GM23248 (cell line): Measurements from ENCODE around the gene ELL2. TPM values are rescaled to one million over a fixed set of nuclear protein-coding genes. Genes with fewer than 3 reads are reported as not detected.

Experiments used
- DNase-seq: peaks from one replicate; pipeline ENCODE4 v3.0.0-alpha.2; 2015
- H2AFZ ChIP-seq: fragments of 200-600 bp; sonication (generic); 2 replicates; pipeline ENCODE4 v1.6.1; 2016; ENCODE audit warnings: antibody characterized with exemption
- H3F3A ChIP-seq: fragments of 200-600 bp; sonication (generic); 2 replicates; pipeline ENCODE4 v1.6.1; 2016; ENCODE audit warnings: mild to moderate bottlenecking, antibody characterized with exemption, mixed run types; ENCODE audit not compliant: insufficient read depth
- H3K27ac ChIP-seq: fragments of 200-600 bp; sonication (generic); 2 replicates; pipeline ENCODE4 v1.5.1; 2016; ENCODE audit warnings: mild to moderate bottlenecking
- H3K27me3 ChIP-seq: fragments of 200-600 bp; sonication (generic); replicated peaks from 2 replicates; pipeline ENCODE4 v1.6.1; 2016; ENCODE audit warnings: mild to moderate bottlenecking; ENCODE audit not compliant: insufficient read depth
- H3K36me3 ChIP-seq: fragments of 200-600 bp; sonication (generic); 2 replicates; pipeline ENCODE4 v1.6.1; 2016; ENCODE audit warnings: low read depth, mild to moderate bottlenecking
- H3K4me1 ChIP-seq: fragments of 200-600 bp; sonication (generic); 2 replicates; pipeline ENCODE4 v1.6.1; 2016; ENCODE audit warnings: mild to moderate bottlenecking; ENCODE audit not compliant: insufficient read depth
- H3K4me2 ChIP-seq: fragments of 200-600 bp; sonication (generic); one replicate; pipeline ENCODE4 v1.6.1; 2016; ENCODE audit warnings: mild to moderate bottlenecking; ENCODE audit not compliant: unreplicated experiment
- H3K4me3 ChIP-seq: fragments of 200-600 bp; sonication (generic); 2 replicates; pipeline ENCODE4 v1.5.1; 2016; ENCODE audit warnings: mild to moderate bottlenecking
- H3K79me2 ChIP-seq: fragments of 200-600 bp; sonication (generic); 2 replicates; pipeline ENCODE4 v1.6.1; 2016; ENCODE audit warnings: mild to moderate bottlenecking; ENCODE audit not compliant: insufficient read depth
- H3K9ac ChIP-seq: fragments of 200-600 bp; sonication (generic); 2 replicates; pipeline ENCODE4 v1.6.1; 2016; ENCODE audit warnings: mild to moderate bottlenecking
- H3K9me2 ChIP-seq: fragments of 200-600 bp; sonication (generic); 2 replicates; pipeline ENCODE4 v1.6.1; 2016; ENCODE audit warnings: mixed run types, mild to moderate bottlenecking, moderate library complexity; ENCODE audit not compliant: insufficient read depth
- H3K9me3 ChIP-seq: fragments of 200-600 bp; sonication (generic); one replicate; pipeline ENCODE4 v1.6.1; 2017; ENCODE audit warnings: low read depth
- H4K20me1 ChIP-seq: fragments of 200-600 bp; sonication (generic); 2 replicates; pipeline ENCODE4 v1.6.0; 2016; ENCODE audit not compliant: insufficient read depth
- EZH2 ChIP-seq: fragments of 200-600 bp; sonication (generic); IDR thresholded peaks from 2 replicates; pipeline ENCODE4 v1.6.1; 2018; ENCODE audit warnings: antibody characterized with exemption, mild to moderate bottlenecking; ENCODE audit not compliant: insufficient read depth, poor library complexity, severe bottlenecking
- EZH2phosphoT487 ChIP-seq: fragments of 200-600 bp; sonication (generic); IDR thresholded peaks from 2 replicates; pipeline ENCODE4 v1.6.1; 2018; ENCODE audit warnings: antibody characterized with exemption, moderate library complexity, mild to moderate bottlenecking, low read depth; ENCODE audit not compliant: insufficient read depth
- WGBS, 2 experiments: methylation state at CpG; one replicate each; pipeline ENCODE4 v1.1.6; 2015 to 2017; ENCODE audit warnings: low lambda C conversion rate in 2 of 2, low coverage in 1 of 2; ENCODE audit errors: missing lambda C conversion rate in 2 of 2; 5-methylcytosine and 5-hydroxymethylcytosine counted together
- in situ Hi-C: fragments of 300-500 bp; cut with MboI; formaldehyde crosslinking; loops from 2 replicates; pipeline ENCODE4 v1.15.0; 2020
- polyA plus RNA-seq: library from polyadenylated mRNA; unstranded; fragments of >200 nt; fragmentation: Nextera tagmentation; extraction: Ambion mirVana; gene quantifications from 2 replicates; pipeline ENCODE4 v1.2.1, GENCODE V29; 2016
- total RNA-seq: library from RNA; depleted of rRNA; stranded (reverse); fragments of >200 nt; shearing (Covaris generic); gene quantifications from 2 replicates; pipeline ENCODE4 v1.2.3, GENCODE V29; 2014

Gene ELL2
- total and polyA plus RNA-seq, 2 experiments from 2014 or later: 159 to 243 TPM

- peak overlapping the region; percentile 42 for H3K27ac ChIP-seq
- no peaks in the 10 kb centered on the region for H3K27me3 ChIP-seq
- peaks cover 18% of the 10 kb centered on the region for H3K36me3 ChIP-seq
- peaks cover 86% of the 10 kb centered on the region for H3F3A ChIP-seq
- peaks cover 6% of the 10 kb centered on the region for H3K79me2 ChIP-seq
- H3K9me2 ChIP-seq: no peaks in the 10 kb centered on the region
- H3K4me2 ChIP-seq: no peak overlapping the region
- no peaks in the 10 kb centered on the region for H3K9me3 ChIP-seq
- peaks cover 21% of the 10 kb centered on the region for H3K4me1 ChIP-seq
- H2AFZ ChIP-seq: no peak overlapping the region
- in situ Hi-C loops: no loop called here
- WGBS, 2 experiments: 87 to 95% methylated on average over 5 of the region's 5 CpGs
- no peak overlapping the region for H3K9ac ChIP-seq
- H3K4me3 ChIP-seq: no peak overlapping the region
- H4K20me1 ChIP-seq: no peaks in the 10 kb centered on the region
- no peak for TF ChIP-seq EZH2
- TF ChIP-seq EZH2phosphoT487: no peak
- no peak for DNase-seq
Measured at GRCh38 chr5:95879661-95880060, 82.0 kb downstream of the ELL2 start.

- Histone ChIP-seq H3K27me3 (no peaks in the 10 kb centered on the region), H3K4me1 (peaks cover 11% of the 10 kb centered on the region), H3K36me3 (0 out of 2 replicates have a peak, but pooled peaks cover 8% of the 10 kb centered on the region), H4K20me1 (no peaks in the 10 kb centered on the region), H2AFZ (no peak overlapping the region), H3K9me2 (no peaks in the 10 kb centered on the region), H3F3A (peaks cover 86% of the 10 kb centered on the region), H3K79me2 (no peaks in the 10 kb centered on the region), H3K9me3 (no peaks in the 10 kb centered on the region), H3K27ac (peak overlapping the region; percentile 42), H3K4me2 (no peak overlapping the region), H3K9ac (no peak overlapping the region), H3K4me3 (no peak overlapping the region)
- DNase-seq: no peak
- in situ Hi-C loops: no loop called here
- WGBS, 2 experiments: 63% methylated on average over 8 of the region's 8 CpGs
- TF ChIP-seq EZH2phosphoT487 (no peak), EZH2 (no peak)
Measured at GRCh38 chr5:95878417-95879323, 83.0 kb downstream of the ELL2 start.

- Histone ChIP-seq H3K9me2 (no peaks in the 10 kb centered on the region), H3K27ac (0 out of 2 replicates have a peak overlapping the region, but pooled peaks have one; percentile 10), H3K9me3 (no peaks in the 10 kb centered on the region), H4K20me1 (no peaks in the 10 kb centered on the region), H3F3A (peaks cover 85% of the 10 kb centered on the region), H3K4me1 (no peaks in the 10 kb centered on the region), H3K4me2 (no peak overlapping the region), H3K36me3 (no peaks in the 10 kb centered on the region), H3K9ac (no peak overlapping the region), H3K79me2 (no peaks in the 10 kb centered on the region), H3K27me3 (no peaks in the 10 kb centered on the region), H3K4me3 (no peak overlapping the region), H2AFZ (no peak overlapping the region)
- no peak for TF ChIP-seq EZH2
- TF ChIP-seq EZH2phosphoT487: no peak
- no peak for DNase-seq
- in situ Hi-C loops: no loop called here
- 97 to 100% methylated on average over 2 of the region's 2 CpGs for WGBS, 2 experiments
Measured at GRCh38 chr5:95876782-95877181, 84.9 kb downstream of the ELL2 start.

- Histone ChIP-seq H3K27ac (peak overlapping the region; percentile 32; the same call in 1 of the 2 replicates), H3K36me3 (no peaks in the 10 kb centered on the region), H3K4me1 (peaks cover 17% of the 10 kb centered on the region), H3K9ac (no peak overlapping the region), H3F3A (peaks cover 82% of the 10 kb centered on the region), H3K27me3 (no peaks in the 10 kb centered on the region), H3K79me2 (no peaks in the 10 kb centered on the region), H3K9me3 (no peaks in the 10 kb centered on the region), H4K20me1 (no peaks in the 10 kb centered on the region), H3K9me2 (no peaks in the 10 kb centered on the region), H3K4me3 (no peak overlapping the region), H3K4me2 (no peak overlapping the region), H2AFZ (no peak overlapping the region)
- 65 to 70% methylated on average over 3 of the region's 3 CpGs for whole genome bisulfite sequencing, 2 experiments
- TF ChIP-seq EZH2phosphoT487: no peak
- no peak for TF ChIP-seq EZH2
- no peak for DNase-seq
- in situ Hi-C loops: no loop called here
Measured at GRCh38 chr5:95874246-95874645, 87.4 kb downstream of the ELL2 start.
